H9 (cell line): ENCODE data around the gene BTD. TPM values are rescaled to one million over a fixed set of nuclear protein-coding genes. Genes with fewer than 3 reads are reported as not detected.

ENCODE experiments used
- DNase-seq: peaks from one replicate; pipeline ENCODE4 v3.0.0-alpha.2; 2017
- H2AFZ ChIP-seq: one replicate; pipeline ENCODE4 v1.6.1; 2013; ENCODE audit warnings: mild to moderate bottlenecking, low read length, control low read depth, moderate library complexity
- H2AK5ac ChIP-seq: 2 replicates; pipeline ENCODE4 v1.6.1; 2013; ENCODE audit warnings: low read length, control low read depth, mixed read lengths; ENCODE audit not compliant: insufficient read length
- H2BK120ac ChIP-seq: one replicate; pipeline ENCODE4 v1.6.1; 2013; ENCODE audit warnings: low read depth, mild to moderate bottlenecking, low read length, control low read depth, inconsistent platforms; ENCODE audit not compliant: poor library complexity, severe bottlenecking
- H2BK12ac ChIP-seq: 2 replicates; pipeline ENCODE4 v1.6.1; 2013; ENCODE audit warnings: low read length, control low read depth, mixed read lengths, low read depth; ENCODE audit not compliant: insufficient read length
- H2BK15ac ChIP-seq: 2 replicates; pipeline ENCODE4 v1.6.1; 2013; ENCODE audit warnings: low read depth, low read length, control low read depth
- H2BK20ac ChIP-seq: one replicate; pipeline ENCODE4 v1.6.1; 2013; ENCODE audit warnings: low read depth, mild to moderate bottlenecking, low read length, control low read depth, inconsistent platforms; ENCODE audit not compliant: poor library complexity, severe bottlenecking
- H2BK5ac ChIP-seq: 2 replicates; pipeline ENCODE4 v1.6.1; 2013; ENCODE audit warnings: low read length, control low read depth, mixed read lengths; ENCODE audit not compliant: insufficient read length
- H3K14ac ChIP-seq: 2 replicates; pipeline ENCODE4 v1.6.1; 2013; ENCODE audit warnings: low read length, control low read depth; ENCODE audit not compliant: insufficient read depth
- H3K18ac ChIP-seq: 2 replicates; pipeline ENCODE4 v1.6.1; 2013; ENCODE audit warnings: low read depth, mild to moderate bottlenecking, mixed read lengths, low read length, control low read depth; ENCODE audit not compliant: insufficient read length
- H3K23ac ChIP-seq: 2 replicates; pipeline ENCODE4 v1.6.1; 2013; ENCODE audit warnings: low read length, control low read depth, mixed read lengths, low read depth; ENCODE audit not compliant: insufficient read length
- H3K23me2 ChIP-seq: 2 replicates; pipeline ENCODE4 v1.6.1; 2013; ENCODE audit warnings: low read depth, mild to moderate bottlenecking, mixed read lengths, low read length, control low read depth; ENCODE audit not compliant: insufficient read length, poor library complexity, severe bottlenecking
- H3K27ac ChIP-seq: 2 replicates; pipeline ENCODE4 v1.5.1; 2013; ENCODE audit warnings: low read length, control low read depth, mixed read lengths, low read depth; ENCODE audit not compliant: insufficient read length
- H3K27me3 ChIP-seq: 2 replicates; pipeline ENCODE4 v1.6.1; 2013; ENCODE audit warnings: low read length, control low read depth, inconsistent platforms; ENCODE audit not compliant: insufficient read depth
- H3K4ac ChIP-seq: 2 replicates; pipeline ENCODE4 v1.6.1; 2013; ENCODE audit warnings: low read depth, mild to moderate bottlenecking, control low read depth, inconsistent platforms, low read length, moderate library complexity
- H3K4me1 ChIP-seq: 2 replicates; pipeline ENCODE4 v1.6.1; 2013; ENCODE audit warnings: low read length, control low read depth, inconsistent platforms; ENCODE audit not compliant: insufficient read depth
- H3K4me2 ChIP-seq: 2 replicates; pipeline ENCODE4 v1.6.1; 2013; ENCODE audit warnings: low read length, control low read depth, mixed read lengths; ENCODE audit not compliant: insufficient read length, insufficient read depth
- H3K56ac ChIP-seq: 2 replicates; pipeline ENCODE4 v1.6.1; 2013; ENCODE audit warnings: low read depth, mild to moderate bottlenecking, mixed read lengths, low read length, control low read depth; ENCODE audit not compliant: insufficient read length
- H3K79me1 ChIP-seq: 2 replicates; pipeline ENCODE4 v1.6.1; 2013; ENCODE audit warnings: low read depth, mild to moderate bottlenecking, moderate library complexity, low read length, control low read depth, inconsistent platforms; ENCODE audit not compliant: insufficient read depth, poor library complexity, severe bottlenecking
- H3K79me2 ChIP-seq: 2 replicates; pipeline ENCODE4 v1.6.1; 2013; ENCODE audit warnings: low read length, control low read depth, inconsistent platforms; ENCODE audit not compliant: insufficient read depth
- H3K9ac ChIP-seq: 2 replicates; pipeline ENCODE4 v1.6.1; 2013; ENCODE audit warnings: low read length, control low read depth, mixed read lengths; ENCODE audit not compliant: insufficient read length; ENCODE audit errors: extremely low read depth
- H3K9me3 ChIP-seq: one replicate; pipeline ENCODE4 v1.6.1; 2013; ENCODE audit warnings: low read depth, low read length, inconsistent platforms; ENCODE audit not compliant: control insufficient read depth
- H3T11ph ChIP-seq: one replicate; pipeline ENCODE4 v1.6.1; 2013; ENCODE audit warnings: mild to moderate bottlenecking, low read length, control low read depth, inconsistent platforms
- H4K20me1 ChIP-seq: one replicate; pipeline ENCODE4 v1.6.1; 2013; ENCODE audit not compliant: control insufficient read depth, insufficient read length, insufficient read depth
- H4K5ac ChIP-seq: 2 replicates; pipeline ENCODE4 v1.6.1; 2013; ENCODE audit warnings: low read depth, mild to moderate bottlenecking, mixed read lengths, low read length, control low read depth; ENCODE audit not compliant: insufficient read length
- H4K8ac ChIP-seq: replicated peaks from 2 replicates; pipeline ENCODE4 v1.6.1; 2013; ENCODE audit warnings: low read length, control low read depth, mixed read lengths, low read depth; ENCODE audit not compliant: insufficient read length
- H4K91ac ChIP-seq: 2 replicates; pipeline ENCODE4 v1.6.1; 2013; ENCODE audit warnings: low read depth, mild to moderate bottlenecking, moderate library complexity, mixed read lengths, low read length, control low read depth; ENCODE audit not compliant: insufficient read length
- H3K27ac Mint-ChIP-seq, 3 experiments: 2 replicates in 2 of 3; 3 replicates in 1 of 3; pipeline ENCODE4 v1.8.0; 2020 to 2021; ENCODE audit warnings: mixed read lengths in 3 of 3, mild to moderate bottlenecking in 1 of 3, moderate library complexity in 1 of 3
- H3K27me3 Mint-ChIP-seq: 2 replicates; pipeline ENCODE4 v1.8.0; 2021; ENCODE audit warnings: low read depth, mild to moderate bottlenecking, moderate library complexity, mixed read lengths
- H3K36me3 Mint-ChIP-seq, 3 experiments: 2 replicates in 2 of 3; 3 replicates in 1 of 3; pipeline ENCODE4 v1.8.0; 2020 to 2021; ENCODE audit warnings: low read depth in 3 of 3, mixed read lengths in 3 of 3; ENCODE audit not compliant: insufficient read depth in 1 of 3
- H3K4me1 Mint-ChIP-seq, 2 experiments: 2 replicates each; pipeline ENCODE4 v1.8.0; 2020; ENCODE audit warnings: mixed read lengths in 2 of 2
- H3K4me3 Mint-ChIP-seq, 2 experiments: 2 replicates in 1 of 2; 3 replicates in 1 of 2; pipeline ENCODE4 v1.8.0; 2020 to 2021; ENCODE audit warnings: mild to moderate bottlenecking in 2 of 2, mixed read lengths in 2 of 2, moderate library complexity in 1 of 2
- H3K9me3 Mint-ChIP-seq, 2 experiments: 2 replicates in 1 of 2; 3 replicates in 1 of 2; pipeline ENCODE4 v1.8.0; 2020; ENCODE audit warnings: mild to moderate bottlenecking in 2 of 2, mixed read lengths in 2 of 2, moderate library complexity in 1 of 2
- CTCF ChIP-seq: fragments of 200-600 bp; sonication (generic); conservative IDR thresholded peaks from 3 replicates; pipeline ENCODE4 v1.8.0; 2021; ENCODE audit warnings: antibody characterized with exemption, mild to moderate bottlenecking
- total RNA-seq: library from RNA; stranded (reverse); gene quantifications from 2 replicates; pipeline ENCODE4 v1.2.1, GENCODE V29; 2021

BTD gene
- total RNA-seq, 1 experiment from 2014 or later: 21.5 TPM

GRCh38 chr3:15628967-15629366, 27.4 kb downstream of the BTD start:
- no peaks in the 10 kb centered on the region for H3K27me3 Mint-ChIP-seq

More at GRCh38 chr3:15628967-15629366, 27.4 kb downstream of the BTD start:
- Histone ChIP-seq H4K8ac (no peak overlapping the region), H3K79me1 (no peaks in the 10 kb centered on the region), H3K18ac (no peak overlapping the region), H2BK15ac (no peak overlapping the region), H2AFZ (no peak overlapping the region), H3K4me2 (no peak overlapping the region), H3K79me2 (no peaks in the 10 kb centered on the region), H3K9me3 (no peaks in the 10 kb centered on the region), H3K56ac (no peak overlapping the region), H3K27ac (no peak overlapping the region), H3K23ac (no peak overlapping the region), H4K20me1 (no peaks in the 10 kb centered on the region), H2BK120ac (no peak overlapping the region), H2AK5ac (no peak overlapping the region), H3K23me2 (no peaks in the 10 kb centered on the region), H3T11ph (no peak overlapping the region), H2BK20ac (no peak overlapping the region), H3K14ac (no peak overlapping the region), H3K9ac (no peak overlapping the region), H3K27me3 (no peaks in the 10 kb centered on the region), H3K4ac (no peak overlapping the region), H2BK5ac (no peak overlapping the region), H4K91ac (no peak overlapping the region), H3K4me1 (peaks cover 19% of the 10 kb centered on the region; the same call in 1 of the 2 replicates), H4K5ac (no peak overlapping the region), H2BK12ac (no peak overlapping the region)
- Mint-ChIP-seq H3K4me3 (no peak overlapping the region), H3K36me3 (no peaks in the 10 kb centered on the region; a peak in 1 of 7 replicates), H3K27ac (no peak overlapping the region), H3K9me3 (no peaks in the 10 kb centered on the region), H3K4me1 (peaks cover 44 to 45% of the 10 kb centered on the region in 2 experiments)
- no peak for DNase-seq
- TF ChIP-seq CTCF: no peak
